ENCODE data around the gene UNCX. TPM values are rescaled to one million over a fixed set of nuclear protein-coding genes. Genes with fewer than 3 reads are reported as not detected.
A peak's percentile ranks its signal among the peaks of the same experiment; 100 is the strongest.
"Not testable (repeated sequence)": the region's sequence is repeated elsewhere in the genome, so short reads cannot be mapped to it uniquely, and the experiment has no call there.

Gene UNCX
- total RNA-seq, 1 donor from 2014 or later = not detected

DNA sequence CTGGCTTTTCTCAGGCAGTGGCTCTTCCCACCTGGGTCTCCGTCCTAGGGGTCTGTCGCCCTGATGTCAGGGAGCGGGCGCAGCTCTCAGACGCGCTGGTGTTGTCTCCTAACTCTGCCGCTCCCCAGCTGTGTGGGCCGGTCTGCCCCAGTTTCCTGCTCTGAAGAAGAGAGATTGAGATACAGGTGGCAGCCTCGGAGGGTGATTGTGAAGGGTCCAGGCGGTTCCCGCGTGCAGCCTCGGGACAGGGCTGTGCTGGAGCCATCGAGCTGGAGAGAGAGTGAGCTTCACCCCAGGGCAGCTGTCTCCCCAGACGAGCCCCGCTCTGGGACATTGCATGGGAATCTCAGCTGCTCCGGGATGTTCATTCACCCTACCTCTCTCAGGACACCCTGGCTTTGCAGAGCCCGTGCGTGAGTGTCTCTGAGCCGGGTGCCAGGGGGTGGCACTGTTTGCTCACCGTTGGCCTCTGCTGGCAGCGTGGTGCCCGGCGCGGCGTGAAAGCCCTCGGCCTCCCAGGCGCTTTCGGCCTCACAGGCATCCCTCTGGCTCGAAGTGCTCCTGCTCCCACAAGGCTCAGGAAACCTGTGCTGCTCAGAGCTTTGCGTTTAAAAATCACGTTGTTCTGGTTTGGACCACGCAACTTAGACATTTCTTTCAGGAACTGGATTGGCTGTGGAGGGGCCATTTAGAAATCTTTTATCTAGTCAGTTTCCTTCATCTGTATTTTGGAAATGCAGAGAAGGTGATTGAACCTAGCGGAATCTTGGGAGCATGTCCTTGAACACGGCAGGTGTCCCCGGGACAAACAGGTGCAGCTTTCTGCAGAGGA is 38.9 kb upstream of the UNCX start:
- Histone ChIP-seq H3K27me3 (ENCODE audit: low read depth) (peaks cover 48% of the 10 kb centered on the region), H3K27ac (no peak overlapping the region), H3K36me3 (no peaks in the 10 kb centered on the region), H3K4me3 (no peak overlapping the region), H3K4me1 (no peaks in the 10 kb centered on the region), H3K9me3 (no peaks in the 10 kb centered on the region)
- TF ChIP-seq, protein P1, sequence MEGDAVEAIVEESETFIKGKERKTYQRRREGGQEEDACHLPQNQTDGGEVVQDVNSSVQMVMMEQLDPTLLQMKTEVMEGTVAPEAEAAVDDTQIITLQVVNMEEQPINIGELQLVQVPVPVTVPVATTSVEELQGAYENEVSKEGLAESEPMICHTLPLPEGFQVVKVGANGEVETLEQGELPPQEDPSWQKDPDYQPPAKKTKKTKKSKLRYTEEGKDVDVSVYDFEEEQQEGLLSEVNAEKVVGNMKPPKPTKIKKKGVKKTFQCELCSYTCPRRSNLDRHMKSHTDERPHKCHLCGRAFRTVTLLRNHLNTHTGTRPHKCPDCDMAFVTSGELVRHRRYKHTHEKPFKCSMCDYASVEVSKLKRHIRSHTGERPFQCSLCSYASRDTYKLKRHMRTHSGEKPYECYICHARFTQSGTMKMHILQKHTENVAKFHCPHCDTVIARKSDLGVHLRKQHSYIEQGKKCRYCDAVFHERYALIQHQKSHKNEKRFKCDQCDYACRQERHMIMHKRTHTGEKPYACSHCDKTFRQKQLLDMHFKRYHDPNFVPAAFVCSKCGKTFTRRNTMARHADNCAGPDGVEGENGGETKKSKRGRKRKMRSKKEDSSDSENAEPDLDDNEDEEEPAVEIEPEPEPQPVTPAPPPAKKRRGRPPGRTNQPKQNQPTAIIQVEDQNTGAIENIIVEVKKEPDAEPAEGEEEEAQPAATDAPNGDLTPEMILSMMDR (IDR thresholded peaks at IDR 0.05) = peak; percentile 21
- intact Hi-C loops (cut with DNase I) = no loop called here
- no peak for DNase-seq
- peak; percentile 70 to 71 for ATAC-seq

DNA sequence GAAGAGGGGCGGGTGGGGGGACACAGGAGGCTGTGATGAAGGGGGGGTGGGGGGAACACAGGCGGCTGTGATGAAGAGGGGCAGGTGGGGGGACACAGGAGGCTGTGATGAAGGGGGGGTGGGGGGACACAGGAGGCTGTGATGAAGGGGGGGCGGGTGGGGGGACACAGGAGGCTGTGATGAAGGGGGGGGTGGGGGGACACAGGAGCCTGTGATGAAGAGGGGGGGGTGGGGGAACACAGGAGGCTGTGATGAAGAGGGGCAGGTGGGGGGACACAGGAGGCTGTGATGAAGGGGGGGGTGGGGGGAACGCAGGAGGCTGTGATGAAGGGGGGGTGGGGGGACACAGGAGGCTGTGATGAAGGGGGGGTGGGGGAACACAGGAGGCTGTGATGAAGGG is 36.2 kb upstream of the UNCX start:
- H3K9me3 ChIP-seq; H3K36me3 ChIP-seq; H3K4me3 ChIP-seq; DNase-seq; H3K27ac ChIP-seq; ATAC-seq; H3K4me1 ChIP-seq; intact Hi-C loops (cut with DNase I): not testable (repeated sequence)
- H3K27me3 ChIP-seq (ENCODE audit: low read depth) = peaks cover 60% of the 10 kb centered on the region

DNA sequence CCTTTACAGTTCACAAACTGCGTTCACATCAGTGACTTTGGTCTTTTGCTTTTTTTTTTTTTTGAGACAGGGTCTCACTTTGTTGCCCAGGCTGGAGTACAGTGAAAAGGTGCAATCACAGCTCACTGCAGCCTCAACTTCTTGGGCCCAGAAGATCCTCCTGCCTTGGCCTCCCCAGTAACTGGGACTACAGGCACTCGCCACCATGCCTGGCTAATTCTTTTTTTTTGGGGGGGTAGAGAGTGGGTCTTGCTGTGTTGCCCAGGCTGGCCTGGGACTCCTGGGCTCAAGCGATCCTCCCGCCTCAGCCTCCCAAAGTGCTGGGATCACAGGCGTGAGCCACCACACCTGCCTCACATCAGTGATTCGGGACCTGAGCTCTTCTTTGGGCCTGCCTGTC is 35.7 kb upstream of the UNCX start:
- H3K4me3 ChIP-seq = no peak overlapping the region
- DNase-seq (no peak), ATAC-seq (no peak)
- no peaks in the 10 kb centered on the region for H3K9me3 ChIP-seq
- no peaks in the 10 kb centered on the region for H3K36me3 ChIP-seq
- H3K27me3 ChIP-seq (ENCODE audit: low read depth) = peaks cover 61% of the 10 kb centered on the region
- TF ChIP-seq, protein P1 (IDR thresholded peaks at IDR 0.05) = no peak
- intact Hi-C loops (cut with DNase I) = no loop called here
- no peaks in the 10 kb centered on the region for H3K4me1 ChIP-seq
- no peak overlapping the region for H3K27ac ChIP-seq

DNA sequence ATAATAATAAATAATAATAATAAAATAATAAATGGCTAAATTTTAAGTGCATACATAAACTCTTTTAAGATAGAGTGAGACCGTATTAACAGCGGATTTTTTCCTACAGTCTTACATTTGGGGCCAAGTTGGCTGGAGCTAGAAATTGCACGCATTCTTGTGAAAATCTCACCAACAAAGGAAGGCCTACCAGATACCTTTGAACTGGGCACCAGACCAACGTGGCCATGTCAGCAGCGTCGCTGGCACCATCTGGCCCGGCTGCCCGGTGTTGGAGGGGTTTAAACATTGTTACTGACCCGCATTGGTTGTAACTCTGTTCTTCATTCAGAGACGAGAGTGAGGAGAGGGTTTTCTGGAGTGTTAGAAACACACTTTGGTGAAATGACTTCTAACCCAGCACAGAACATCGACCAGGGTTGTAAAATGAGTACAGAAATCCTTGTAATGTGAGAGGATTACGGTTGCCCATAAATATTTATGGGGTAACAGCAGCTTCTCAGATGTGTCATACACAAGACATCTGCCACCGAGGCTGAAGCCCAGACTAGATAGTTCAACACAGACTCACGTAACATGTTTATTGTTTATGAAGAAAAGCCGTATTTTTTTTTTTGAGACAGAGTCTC is 34.6 kb upstream of the UNCX start:
- Histone ChIP-seq H3K9me3 (no peaks in the 10 kb centered on the region), H3K27me3 (ENCODE audit: low read depth) (peaks cover 56% of the 10 kb centered on the region), H3K36me3 (no peaks in the 10 kb centered on the region), H3K27ac (no peak overlapping the region), H3K4me3 (no peak overlapping the region), H3K4me1 (no peaks in the 10 kb centered on the region)
- intact Hi-C loops (cut with DNase I) = no loop called here
- TF ChIP-seq, protein P1 (IDR thresholded peaks at IDR 0.05) = no peak
- DNase-seq = no peak
- no peak for ATAC-seq

DNA sequence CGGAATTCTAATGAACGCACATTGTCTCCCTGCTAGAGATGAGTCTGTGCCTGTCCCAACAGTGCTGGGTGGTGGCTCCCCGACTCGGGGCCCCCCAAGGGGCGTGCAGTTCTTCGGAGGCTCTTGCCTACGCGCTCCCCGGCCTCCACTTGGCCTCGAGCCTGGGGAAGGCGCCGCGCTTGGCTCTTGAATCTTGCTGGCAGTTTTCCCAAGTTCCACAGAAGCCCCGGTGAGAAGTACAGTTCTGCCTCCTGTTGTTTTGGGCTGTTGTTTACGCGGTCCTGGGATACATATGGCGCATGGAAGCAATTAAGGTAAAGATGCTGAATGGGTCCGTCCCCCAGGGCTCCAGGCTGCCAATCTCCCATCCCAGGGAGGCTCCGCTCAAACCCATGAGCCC is 32.6 kb upstream of the UNCX start:
- Histone ChIP-seq H3K27ac (no peak overlapping the region), H3K4me3 (no peak overlapping the region), H3K27me3 (ENCODE audit: low read depth) (peaks cover 50% of the 10 kb centered on the region), H3K36me3 (no peaks in the 10 kb centered on the region), H3K4me1 (no peaks in the 10 kb centered on the region), H3K9me3 (no peaks in the 10 kb centered on the region)
- TF ChIP-seq, protein P1 (IDR thresholded peaks at IDR 0.05) = no peak
- intact Hi-C loops (cut with DNase I) = no loop called here
- DNase-seq (no peak), ATAC-seq (no peak)

DNA sequence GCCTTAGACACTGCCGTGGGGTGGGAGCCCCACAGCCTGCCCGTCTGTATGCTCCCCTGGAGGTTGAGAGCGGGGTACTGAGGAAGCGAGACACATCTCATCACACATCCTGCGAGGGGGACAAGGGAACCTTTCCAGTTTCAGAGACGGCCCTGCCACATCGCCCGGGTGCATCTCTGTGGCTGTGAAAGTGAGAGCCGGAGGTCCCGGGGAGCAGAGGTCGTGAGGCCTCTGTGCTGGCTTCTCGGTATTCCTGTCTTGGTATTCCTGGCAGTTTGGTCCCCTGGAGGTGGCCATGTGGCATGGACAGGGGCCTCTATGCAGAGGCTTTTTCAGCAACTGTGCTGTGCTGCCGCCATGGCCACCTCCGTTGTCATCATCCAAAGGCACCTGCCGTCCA is 30.8 kb upstream of the UNCX start:
- no peaks in the 10 kb centered on the region for H3K4me1 ChIP-seq
- ATAC-seq (no peak), DNase-seq (no peak)
- no peaks in the 10 kb centered on the region for H3K9me3 ChIP-seq
- H3K27me3 ChIP-seq (ENCODE audit: low read depth) = peaks cover 44% of the 10 kb centered on the region
- intact Hi-C loops (cut with DNase I) = no loop called here
- H3K4me3 ChIP-seq = no peak overlapping the region
- H3K36me3 ChIP-seq = no peaks in the 10 kb centered on the region
- TF ChIP-seq, protein P1 (IDR thresholded peaks at IDR 0.05) = no peak
- H3K27ac ChIP-seq = no peak overlapping the region

DNA sequence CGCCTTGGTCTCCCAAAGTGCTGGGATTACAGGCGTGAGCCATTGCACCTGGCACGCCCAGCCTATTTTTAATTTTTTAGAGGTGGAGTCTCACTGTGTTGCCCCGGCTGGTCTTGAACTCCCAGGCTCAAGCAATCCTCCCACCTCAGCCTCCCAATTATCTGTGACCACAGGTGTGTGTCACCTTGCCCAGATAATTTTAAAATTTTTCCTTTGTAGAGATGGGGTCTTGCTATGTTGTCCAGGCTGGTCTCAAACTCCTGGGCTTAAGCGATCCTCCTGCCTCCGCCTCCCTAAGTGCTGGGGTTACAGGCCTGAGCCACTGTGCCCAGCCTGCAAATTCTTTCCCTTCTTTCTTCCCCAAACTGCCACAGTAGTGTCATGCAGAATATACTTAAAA is 29.8 kb upstream of the UNCX start:
- H3K9me3 ChIP-seq; H3K4me3 ChIP-seq; H3K27ac ChIP-seq; H3K4me1 ChIP-seq; DNase-seq; ATAC-seq; intact Hi-C loops (cut with DNase I); H3K36me3 ChIP-seq: not testable (repeated sequence)
- peaks cover 45% of the 10 kb centered on the region for H3K27me3 ChIP-seq (ENCODE audit: low read depth)
